ENCODE results near the gene RAB40C. TPM values are rescaled to one million over a fixed set of nuclear protein-coding genes. Genes with fewer than 3 reads are reported as not detected.

RAB40C gene
- total and polyA plus RNA-seq, 10 of the 15 experiments (the other 5 are each of a cell fraction or from before 2014, with no cell fraction given): 0.06 to 12.8 (median 4.6) TPM

DNA sequence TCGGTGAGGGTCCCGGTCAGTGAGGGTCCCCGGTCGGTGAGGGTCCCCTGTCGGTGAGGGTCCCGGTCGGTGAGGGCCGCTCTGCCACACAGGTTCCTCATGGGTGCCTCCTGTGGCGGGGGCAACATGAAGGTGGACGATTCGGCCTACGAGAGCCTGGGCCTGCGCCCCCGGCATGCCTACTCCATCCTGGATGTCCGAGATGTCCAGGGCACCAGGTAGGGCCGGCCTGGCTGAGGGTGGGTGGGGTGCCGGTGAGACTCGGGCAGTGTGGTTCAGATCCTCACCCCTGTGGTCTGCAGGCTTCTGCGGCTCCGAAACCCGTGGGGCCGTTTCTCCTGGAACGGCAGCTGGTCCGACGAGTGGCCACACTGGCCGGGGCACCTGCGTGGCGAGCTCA lies 38.7 kb upstream of the RAB40C start:
- intact Hi-C loops (cut with micrococcal nuclease; ENCODE audit: unreplicated experiment): no loop called here
- Histone ChIP-seq H3K4me3 (no peak overlapping the region), H3K4me2 (ENCODE audit: control insufficient read depth, insufficient read depth) (no peak overlapping the region), H3K4me1 (ENCODE audit: control insufficient read depth, insufficient read depth, low read length) (no peaks in the 10 kb centered on the region), H3K9ac (ENCODE audit: control insufficient read depth, insufficient read depth, low read length) (no peak overlapping the region), H3K27ac (ENCODE audit: control insufficient read depth, insufficient read depth) (no peak overlapping the region), H2AFZ (ENCODE audit: control insufficient read depth, low read depth, low read length) (no peak overlapping the region), H3K79me2 (ENCODE audit: control insufficient read depth, insufficient read depth, low read length) (no peaks in the 10 kb centered on the region), H3K36me3 (ENCODE audit: control insufficient read depth in 2 of 2, insufficient read depth in 2 of 2, low read length in 1 of 2) (peaks cover 0 to 21% of the 10 kb centered on the region in 2 experiments; a peak in 2 of 4 replicates), H3K9me3 (replicated peaks; ENCODE audit: control insufficient read depth, insufficient read depth, low read length) (no peaks in the 10 kb centered on the region), H4K20me1 (ENCODE audit: control insufficient read depth, insufficient read depth) (no peaks in the 10 kb centered on the region), H3K27me3 (replicated peaks in 1 of 2; ENCODE audit: control insufficient read depth in 2 of 2, insufficient read depth in 2 of 2, low read length in 1 of 2) (no peaks in the 10 kb centered on the region)
- ChIA-PET POLR2A (no interaction called here), SMC1A (ENCODE audit: uncharacterized antibody, unreplicated experiment) (no interaction called here), RAD21 (ENCODE audit: unreplicated experiment) (no interaction called here), CTCF (no interaction called here)
- BruUV-seq (replicated peaks): no TSS peak
- FAIRE-seq (no peak), ATAC-seq (no peak), DNase-seq (ENCODE audit: low read depth, low spot score) (no peak)
- TF ChIP-seq RCOR1 (conservative IDR thresholded peaks at IDR 0.05; ENCODE audit: low read depth, low read length) (no peak), IRF4 (IDR thresholded peaks at IDR 0.05; ENCODE audit: low read depth, low read length) (no peak), ZNF217 (IDR thresholded peaks at IDR 0.05) (no peak), CBX3 (IDR thresholded peaks at IDR 0.05; ENCODE audit: borderline replicate concordance, low read depth) (no peak), SREBF1 (IDR thresholded peaks at IDR 0.05; ENCODE audit: low read length) (no peak), MTA2 (IDR thresholded peaks at IDR 0.05; ENCODE audit: low read depth) (no peak), ZNF622 (IDR thresholded peaks at IDR 0.05) (no peak), SMARCA5 (IDR thresholded peaks at IDR 0.05) (no peak), BRCA1 (IDR thresholded peaks at IDR 0.05; ENCODE audit: low read depth, low read length) (no peak), IKZF1 (conservative IDR thresholded peaks at IDR 0.05) (no peak), RFX5 (IDR thresholded peaks at IDR 0.05; ENCODE audit: low read depth, low read length) (no peak), ESRRA (IDR thresholded peaks at IDR 0.05; ENCODE audit: low read length) (no peak)
- TF ChIP-seq, protein P1, sequence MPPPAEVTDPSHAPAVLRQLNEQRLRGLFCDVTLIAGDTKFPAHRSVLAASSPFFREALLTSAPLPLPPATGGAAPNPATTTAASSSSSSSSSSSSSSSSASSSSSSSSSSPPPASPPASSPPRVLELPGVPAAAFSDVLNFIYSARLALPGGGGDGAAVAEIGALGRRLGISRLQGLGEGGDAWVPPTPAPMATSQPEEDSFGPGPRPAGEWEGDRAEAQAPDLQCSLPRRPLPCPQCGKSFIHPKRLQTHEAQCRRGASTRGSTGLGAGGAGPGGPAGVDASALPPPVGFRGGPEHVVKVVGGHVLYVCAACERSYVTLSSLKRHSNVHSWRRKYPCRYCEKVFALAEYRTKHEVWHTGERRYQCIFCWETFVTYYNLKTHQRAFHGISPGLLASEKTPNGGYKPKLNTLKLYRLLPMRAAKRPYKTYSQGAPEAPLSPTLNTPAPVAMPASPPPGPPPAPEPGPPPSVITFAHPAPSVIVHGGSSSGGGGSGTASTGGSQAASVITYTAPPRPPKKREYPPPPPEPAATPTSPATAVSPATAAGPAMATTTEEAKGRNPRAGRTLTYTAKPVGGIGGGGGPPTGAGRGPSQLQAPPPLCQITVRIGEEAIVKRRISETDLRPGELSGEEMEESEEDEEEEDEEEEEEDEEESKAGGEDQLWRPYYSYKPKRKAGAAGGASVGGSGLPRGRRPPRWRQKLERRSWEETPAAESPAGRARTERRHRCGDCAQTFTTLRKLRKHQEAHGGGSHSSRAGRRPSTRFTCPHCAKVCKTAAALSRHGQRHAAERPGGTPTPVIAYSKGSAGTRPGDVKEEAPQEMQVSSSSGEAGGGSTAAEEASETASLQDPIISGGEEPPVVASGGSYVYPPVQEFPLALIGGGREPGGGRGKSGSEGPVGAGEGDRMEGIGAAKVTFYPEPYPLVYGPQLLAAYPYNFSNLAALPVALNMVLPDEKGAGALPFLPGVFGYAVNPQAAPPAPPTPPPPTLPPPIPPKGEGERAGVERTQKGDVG (CRISPR knock-in tag; IDR thresholded peaks at IDR 0.05): no peak
- TF ChIP-seq, protein P2, sequence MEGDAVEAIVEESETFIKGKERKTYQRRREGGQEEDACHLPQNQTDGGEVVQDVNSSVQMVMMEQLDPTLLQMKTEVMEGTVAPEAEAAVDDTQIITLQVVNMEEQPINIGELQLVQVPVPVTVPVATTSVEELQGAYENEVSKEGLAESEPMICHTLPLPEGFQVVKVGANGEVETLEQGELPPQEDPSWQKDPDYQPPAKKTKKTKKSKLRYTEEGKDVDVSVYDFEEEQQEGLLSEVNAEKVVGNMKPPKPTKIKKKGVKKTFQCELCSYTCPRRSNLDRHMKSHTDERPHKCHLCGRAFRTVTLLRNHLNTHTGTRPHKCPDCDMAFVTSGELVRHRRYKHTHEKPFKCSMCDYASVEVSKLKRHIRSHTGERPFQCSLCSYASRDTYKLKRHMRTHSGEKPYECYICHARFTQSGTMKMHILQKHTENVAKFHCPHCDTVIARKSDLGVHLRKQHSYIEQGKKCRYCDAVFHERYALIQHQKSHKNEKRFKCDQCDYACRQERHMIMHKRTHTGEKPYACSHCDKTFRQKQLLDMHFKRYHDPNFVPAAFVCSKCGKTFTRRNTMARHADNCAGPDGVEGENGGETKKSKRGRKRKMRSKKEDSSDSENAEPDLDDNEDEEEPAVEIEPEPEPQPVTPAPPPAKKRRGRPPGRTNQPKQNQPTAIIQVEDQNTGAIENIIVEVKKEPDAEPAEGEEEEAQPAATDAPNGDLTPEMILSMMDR (IDR thresholded peaks at IDR 0.05 in 2 of 3, conservative IDR thresholded peaks at IDR 0.05 in 1 of 3; ENCODE audit: control insufficient read depth in 2 of 3, extremely low read depth in 1 of 3, insufficient read depth in 1 of 3, low read depth in 3 of 3, low read length in 3 of 3): no peak
- TF ChIP-seq, protein P3, sequence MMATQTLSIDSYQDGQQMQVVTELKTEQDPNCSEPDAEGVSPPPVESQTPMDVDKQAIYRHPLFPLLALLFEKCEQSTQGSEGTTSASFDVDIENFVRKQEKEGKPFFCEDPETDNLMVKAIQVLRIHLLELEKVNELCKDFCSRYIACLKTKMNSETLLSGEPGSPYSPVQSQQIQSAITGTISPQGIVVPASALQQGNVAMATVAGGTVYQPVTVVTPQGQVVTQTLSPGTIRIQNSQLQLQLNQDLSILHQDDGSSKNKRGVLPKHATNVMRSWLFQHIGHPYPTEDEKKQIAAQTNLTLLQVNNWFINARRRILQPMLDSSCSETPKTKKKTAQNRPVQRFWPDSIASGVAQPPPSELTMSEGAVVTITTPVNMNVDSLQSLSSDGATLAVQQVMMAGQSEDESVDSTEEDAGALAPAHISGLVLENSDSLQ (IDR thresholded peaks at IDR 0.05): no peak
- TF ChIP-seq, protein P4, sequence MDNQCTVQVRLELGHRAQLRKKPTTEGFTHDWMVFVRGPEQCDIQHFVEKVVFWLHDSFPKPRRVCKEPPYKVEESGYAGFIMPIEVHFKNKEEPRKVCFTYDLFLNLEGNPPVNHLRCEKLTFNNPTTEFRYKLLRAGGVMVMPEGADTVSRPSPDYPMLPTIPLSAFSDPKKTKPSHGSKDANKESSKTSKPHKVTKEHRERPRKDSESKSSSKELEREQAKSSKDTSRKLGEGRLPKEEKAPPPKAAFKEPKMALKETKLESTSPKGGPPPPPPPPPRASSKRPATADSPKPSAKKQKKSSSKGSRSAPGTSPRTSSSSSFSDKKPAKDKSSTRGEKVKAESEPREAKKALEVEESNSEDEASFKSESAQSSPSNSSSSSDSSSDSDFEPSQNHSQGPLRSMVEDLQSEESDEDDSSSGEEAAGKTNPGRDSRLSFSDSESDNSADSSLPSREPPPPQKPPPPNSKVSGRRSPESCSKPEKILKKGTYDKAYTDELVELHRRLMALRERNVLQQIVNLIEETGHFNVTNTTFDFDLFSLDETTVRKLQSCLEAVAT (IDR thresholded peaks at IDR 0.05): no peak
- TF ChIP-seq, protein P5, sequence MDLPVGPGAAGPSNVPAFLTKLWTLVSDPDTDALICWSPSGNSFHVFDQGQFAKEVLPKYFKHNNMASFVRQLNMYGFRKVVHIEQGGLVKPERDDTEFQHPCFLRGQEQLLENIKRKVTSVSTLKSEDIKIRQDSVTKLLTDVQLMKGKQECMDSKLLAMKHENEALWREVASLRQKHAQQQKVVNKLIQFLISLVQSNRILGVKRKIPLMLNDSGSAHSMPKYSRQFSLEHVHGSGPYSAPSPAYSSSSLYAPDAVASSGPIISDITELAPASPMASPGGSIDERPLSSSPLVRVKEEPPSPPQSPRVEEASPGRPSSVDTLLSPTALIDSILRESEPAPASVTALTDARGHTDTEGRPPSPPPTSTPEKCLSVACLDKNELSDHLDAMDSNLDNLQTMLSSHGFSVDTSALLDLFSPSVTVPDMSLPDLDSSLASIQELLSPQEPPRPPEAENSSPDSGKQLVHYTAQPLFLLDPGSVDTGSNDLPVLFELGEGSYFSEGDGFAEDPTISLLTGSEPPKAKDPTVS (IDR thresholded peaks at IDR 0.05; ENCODE audit: low read depth, low read length): no peak
- WGBS (ENCODE audit: insufficient coverage, insufficient replicate concordance, low lambda C conversion rate, missing lambda C conversion rate): 98% methylated on average over 26 of the region's 28 CpGs
- in situ Hi-C loops (cut with MboI): no loop called here
